ENCODE measurements around the gene IQCK. TPM values are rescaled to one million over a fixed set of nuclear protein-coding genes. Genes with fewer than 3 reads are reported as not detected.

The IQCK gene
- total RNA-seq, 2 donors from 2014 or later, result 26.0 to 42.2 TPM

DNA sequence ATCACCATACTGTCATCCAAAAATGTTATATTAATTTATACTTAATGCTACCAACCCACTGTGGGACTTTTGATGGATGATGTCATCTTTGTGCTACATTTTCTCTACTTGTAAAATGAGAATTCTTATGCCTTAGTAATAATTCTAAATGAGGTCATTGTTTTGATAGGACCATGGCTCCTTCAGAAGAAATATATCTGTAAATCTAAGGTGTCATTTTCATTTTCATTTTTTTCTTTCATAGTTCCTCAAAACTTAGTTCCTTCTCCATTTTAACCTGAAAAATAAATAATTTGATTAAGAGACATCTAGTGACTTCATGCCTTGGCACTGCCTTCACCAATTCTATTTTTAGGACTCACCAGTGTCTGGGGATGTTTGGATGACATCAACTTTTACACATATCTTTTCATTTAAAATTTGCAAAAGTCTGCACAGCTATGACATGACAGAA lies 117.9 kb downstream of the IQCK start:
- no peaks in the 10 kb centered on the region for H3K27me3 ChIP-seq (replicated peaks; ENCODE audit: insufficient read depth)
- H3K36me3 ChIP-seq, result no peaks in the 10 kb centered on the region
- no peak for TF ChIP-seq POLR2AphosphoS5 (IDR thresholded peaks at IDR 0.05)
- TF ChIP-seq, protein P1, sequence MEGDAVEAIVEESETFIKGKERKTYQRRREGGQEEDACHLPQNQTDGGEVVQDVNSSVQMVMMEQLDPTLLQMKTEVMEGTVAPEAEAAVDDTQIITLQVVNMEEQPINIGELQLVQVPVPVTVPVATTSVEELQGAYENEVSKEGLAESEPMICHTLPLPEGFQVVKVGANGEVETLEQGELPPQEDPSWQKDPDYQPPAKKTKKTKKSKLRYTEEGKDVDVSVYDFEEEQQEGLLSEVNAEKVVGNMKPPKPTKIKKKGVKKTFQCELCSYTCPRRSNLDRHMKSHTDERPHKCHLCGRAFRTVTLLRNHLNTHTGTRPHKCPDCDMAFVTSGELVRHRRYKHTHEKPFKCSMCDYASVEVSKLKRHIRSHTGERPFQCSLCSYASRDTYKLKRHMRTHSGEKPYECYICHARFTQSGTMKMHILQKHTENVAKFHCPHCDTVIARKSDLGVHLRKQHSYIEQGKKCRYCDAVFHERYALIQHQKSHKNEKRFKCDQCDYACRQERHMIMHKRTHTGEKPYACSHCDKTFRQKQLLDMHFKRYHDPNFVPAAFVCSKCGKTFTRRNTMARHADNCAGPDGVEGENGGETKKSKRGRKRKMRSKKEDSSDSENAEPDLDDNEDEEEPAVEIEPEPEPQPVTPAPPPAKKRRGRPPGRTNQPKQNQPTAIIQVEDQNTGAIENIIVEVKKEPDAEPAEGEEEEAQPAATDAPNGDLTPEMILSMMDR (IDR thresholded peaks at IDR 0.05), result no peak
- no peak for TF ChIP-seq POLR2A (IDR thresholded peaks at IDR 0.05)
- no peak overlapping the region for H3K27ac ChIP-seq
- no peak overlapping the region for H3K4me3 ChIP-seq
- intact Hi-C loops (cut with DNase I), result no loop called here
- no peaks in the 10 kb centered on the region for H3K9me3 ChIP-seq
- no peak for DNase-seq (ENCODE audit: low spot score)
- H3K4me1 ChIP-seq (replicated peaks), result no peaks in the 10 kb centered on the region

DNA sequence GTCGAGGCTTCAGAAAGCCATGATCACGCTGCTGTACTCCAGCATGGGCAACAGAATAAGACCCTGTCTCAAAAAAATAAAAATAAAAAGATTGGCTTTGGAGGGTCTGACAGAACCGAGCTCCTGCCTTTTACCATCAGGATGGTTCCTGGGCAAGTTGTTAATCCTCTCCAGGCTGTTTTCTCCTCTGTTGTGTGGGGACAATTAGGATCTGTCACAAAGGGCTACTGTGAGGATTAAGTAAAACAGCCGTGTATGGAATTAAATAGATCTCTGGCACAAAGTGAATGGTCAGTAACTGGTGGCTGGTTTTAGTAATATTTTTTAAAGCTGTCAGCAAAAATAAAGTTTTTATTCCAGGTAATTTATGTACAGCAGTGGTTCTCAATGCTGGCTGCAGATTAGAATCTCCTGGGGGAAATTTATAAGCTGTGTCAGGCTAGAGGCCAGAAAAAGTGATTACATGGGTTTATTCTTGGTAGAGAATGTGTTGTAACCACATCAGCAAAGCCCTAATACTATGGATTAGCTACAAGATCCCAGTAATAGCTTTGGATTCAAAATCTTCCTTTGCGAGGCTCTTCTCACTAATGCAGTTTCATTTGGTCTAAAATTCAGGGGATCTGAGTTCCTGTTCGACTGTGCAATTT lies 119.4 kb downstream of the IQCK start:
- DNase-seq (ENCODE audit: low spot score), result no peak
- no peak overlapping the region for H3K27ac ChIP-seq
- no peak for TF ChIP-seq POLR2AphosphoS5 (IDR thresholded peaks at IDR 0.05)
- TF ChIP-seq, protein P1 (IDR thresholded peaks at IDR 0.05), result no peak
- TF ChIP-seq POLR2A (IDR thresholded peaks at IDR 0.05), result no peak

GRCh38 chr16:19837984-19838707 lies 120.1 kb downstream of the IQCK start:
- Histone ChIP-seq H3K36me3 (no peaks in the 10 kb centered on the region), H3K27me3 (replicated peaks; ENCODE audit: insufficient read depth) (no peaks in the 10 kb centered on the region), H3K4me3 (no peak overlapping the region), H3K9me3 (no peaks in the 10 kb centered on the region), H3K27ac (no peak overlapping the region), H3K4me1 (replicated peaks) (no peaks in the 10 kb centered on the region)
- intact Hi-C loops (cut with DNase I), result no loop called here
- 82% methylated on average over 13 of the region's 13 CpGs for WGBS
- TF ChIP-seq POLR2AphosphoS5 (IDR thresholded peaks at IDR 0.05) (no peak), POLR2A (IDR thresholded peaks at IDR 0.05) (no peak)
- TF ChIP-seq, protein P1 (IDR thresholded peaks at IDR 0.05), result no peak
- DNase-seq (ENCODE audit: low spot score), result no peak

More for the DNA sequence above, 119.4 kb downstream of the IQCK start:
- WGBS, result 64% methylated on average over 6 of the region's 6 CpGs
- no peaks in the 10 kb centered on the region for H3K36me3 ChIP-seq
- H3K27me3 ChIP-seq (replicated peaks; ENCODE audit: insufficient read depth), result no peaks in the 10 kb centered on the region
- H3K4me1 ChIP-seq (replicated peaks), result no peaks in the 10 kb centered on the region
- intact Hi-C loops (cut with DNase I), result no loop called here
- no peaks in the 10 kb centered on the region for H3K9me3 ChIP-seq
- no peak overlapping the region for H3K4me3 ChIP-seq

- no peaks in the 10 kb centered on the region for H3K4me1 ChIP-seq (replicated peaks)
- no peaks in the 10 kb centered on the region for H3K36me3 ChIP-seq
- no peak overlapping the region for H3K27ac ChIP-seq
- intact Hi-C loops (cut with DNase I), result no loop called here
- H3K27me3 ChIP-seq (replicated peaks; ENCODE audit: insufficient read depth), result no peaks in the 10 kb centered on the region
- DNase-seq (ENCODE audit: low spot score), result no peak
- 49% methylated on average over 3 of the region's 3 CpGs for WGBS
- H3K9me3 ChIP-seq, result no peaks in the 10 kb centered on the region
- TF ChIP-seq POLR2A (IDR thresholded peaks at IDR 0.05) (no peak), POLR2AphosphoS5 (IDR thresholded peaks at IDR 0.05) (no peak)
- TF ChIP-seq, protein P1 (IDR thresholded peaks at IDR 0.05), result no peak
- no peak overlapping the region for H3K4me3 ChIP-seq
Observed at GRCh38 chr16:19840524-19841110, 122.5 kb downstream of the IQCK start.
